Measurements from ENCODE around the gene LIFR.
"Not testable (repeated sequence)": the region's sequence is repeated elsewhere in the genome, so short reads cannot be mapped to it uniquely, and the experiment has no call there.

Gene LIFR

GRCh38 chr5:38548064-38548759 is 8.2 kb downstream of the LIFR start:
- DNase-seq, result no peak

- DNase-seq, result no peak
These were observed 9.2 kb downstream of the LIFR start for GRCh38 chr5:38547257-38547656.

- DNase-seq, result no peak
These were observed 9.7 kb downstream of the LIFR start for GRCh38 chr5:38546691-38547146.

- DNase-seq, result no peak
These were observed 12.6 kb downstream of the LIFR start for GRCh38 chr5:38543886-38544285.

GRCh38 chr5:38543074-38543473 is 13.4 kb downstream of the LIFR start:
- no peak for DNase-seq

GRCh38 chr5:38541174-38541725 is 15.2 kb downstream of the LIFR start:
- DNase-seq, result no peak

GRCh38 chr5:38540314-38540713 is 16.1 kb downstream of the LIFR start:
- no peak for DNase-seq

GRCh38 chr5:38538161-38538560 is 18.3 kb downstream of the LIFR start:
- no peak for DNase-seq

- no peak for DNase-seq
These were observed 18.9 kb downstream of the LIFR start for GRCh38 chr5:38537505-38537904.

GRCh38 chr5:38536968-38537367 is 19.5 kb downstream of the LIFR start:
- no peak for DNase-seq

- DNase-seq, result no peak
These were observed 20.6 kb downstream of the LIFR start for GRCh38 chr5:38535845-38536244.

- no peak for DNase-seq
These were observed 21.1 kb downstream of the LIFR start for GRCh38 chr5:38535248-38535750.

GRCh38 chr5:38534156-38534453 is 22.3 kb downstream of the LIFR start:
- DNase-seq, result no peak

- no peak for DNase-seq
These were observed 22.9 kb downstream of the LIFR start for GRCh38 chr5:38533286-38534155.

- no peak for DNase-seq
These were observed 24.2 kb downstream of the LIFR start for GRCh38 chr5:38532165-38532669.

GRCh38 chr5:38531518-38531917 is 24.9 kb downstream of the LIFR start:
- no peak for DNase-seq

GRCh38 chr5:38529955-38530646 is 26.3 kb downstream of the LIFR start:
- DNase-seq, result no peak

- DNase-seq, result no peak
These were observed 28.2 kb downstream of the LIFR start for GRCh38 chr5:38528162-38528703.

GRCh38 chr5:38527475-38527874 is 29.0 kb downstream of the LIFR start:
- no peak for DNase-seq

- no peak for DNase-seq
These were observed 32.4 kb downstream of the LIFR start for GRCh38 chr5:38524022-38524421.

GRCh38 chr5:38519476-38519875 is 37.0 kb downstream of the LIFR start:
- no peak for DNase-seq

- no peak for DNase-seq
These were observed 38.1 kb downstream of the LIFR start for GRCh38 chr5:38518341-38518740.

GRCh38 chr5:38516649-38517048 is 39.8 kb downstream of the LIFR start:
- not testable (repeated sequence) for DNase-seq

Measured in activated CD4-positive, alpha-beta T cell treated with anti-CD3 and anti-CD28 coated beads for 48 hours (primary cell).